SU-DHL-6 (cell line): ENCODE results near the gene SPTBN1.
"Not testable (repeated sequence)": the region's sequence is repeated elsewhere in the genome, so short reads cannot be mapped to it uniquely, and the experiment has no call there.

ENCODE experiments used
- CTCF ChIP-seq: fragments of 200-600 bp; sonication (generic); IDR thresholded peaks from one replicate; pipeline ENCODE4 v1.5.1; 2017; ENCODE audit warnings: antibody characterized with exemption, mild to moderate bottlenecking, low read length, moderate library complexity; ENCODE audit not compliant: insufficient read depth, poor library complexity, severe bottlenecking
- EZH2phosphoT487 ChIP-seq: fragments of 200-600 bp; sonication (generic), shearing (Covaris generic); conservative IDR thresholded peaks from 2 replicates; pipeline ENCODE4 v1.6.1; 2018; ENCODE audit warnings: mild to moderate bottlenecking, antibody characterized with exemption, low read length, moderate library complexity, mixed read lengths

GRCh38 chr2:54485756-54486155 is 29.6 kb downstream of the SPTBN1 start:
- TF ChIP-seq CTCF, EZH2phosphoT487: not testable (repeated sequence)
